ENCODE measurements around the gene CHRDL2.

Gene CHRDL2

GRCh38 chr11:74695705-74696280 lies 35.4 kb downstream of the CHRDL2 start:
- no peak overlapping the region for H3K4me3 ChIP-seq (ENCODE audit: low read length)
- no peak for DNase-seq (ENCODE audit: low read depth)
- no peak for TF ChIP-seq CTCF (conservative IDR thresholded peaks at IDR 0.05; ENCODE audit: low read depth, low read length)

- peak; percentile 37 for TF ChIP-seq CTCF (conservative IDR thresholded peaks at IDR 0.05; ENCODE audit: low read depth, low read length)
- DNase-seq (ENCODE audit: low read depth), result no peak
These were observed 36.9 kb downstream of the CHRDL2 start for GRCh38 chr11:74694136-74694930.

GRCh38 chr11:74693531-74693930 lies 37.7 kb downstream of the CHRDL2 start:
- no peak overlapping the region for H3K4me3 ChIP-seq (ENCODE audit: low read length)
- DNase-seq (ENCODE audit: low read depth), result no peak
- no peak for TF ChIP-seq CTCF (conservative IDR thresholded peaks at IDR 0.05; ENCODE audit: low read depth, low read length)

More at GRCh38 chr11:74694136-74694930, 36.9 kb downstream of the CHRDL2 start:
- H3K4me3 ChIP-seq (ENCODE audit: low read length), result no peak overlapping the region

- TF ChIP-seq CTCF (conservative IDR thresholded peaks at IDR 0.05; ENCODE audit: low read depth, low read length), result no peak
- DNase-seq (ENCODE audit: low read depth), result no peak
- H3K4me3 ChIP-seq (ENCODE audit: low read length), result no peak overlapping the region
These were observed 39.5 kb downstream of the CHRDL2 start for GRCh38 chr11:74691755-74692154.

GRCh38 chr11:74689666-74690065 lies 41.6 kb downstream of the CHRDL2 start:
- TF ChIP-seq CTCF (conservative IDR thresholded peaks at IDR 0.05; ENCODE audit: low read depth, low read length), result no peak
- DNase-seq (ENCODE audit: low read depth), result no peak
- no peak overlapping the region for H3K4me3 ChIP-seq (ENCODE audit: low read length)

GRCh38 chr11:74687237-74688023 lies 43.8 kb downstream of the CHRDL2 start:
- no peak for TF ChIP-seq CTCF (conservative IDR thresholded peaks at IDR 0.05; ENCODE audit: low read depth, low read length)
- no peak overlapping the region for H3K4me3 ChIP-seq (ENCODE audit: low read length)
- no peak for DNase-seq (ENCODE audit: low read depth)
